ENCODE results near the gene CCDC50.

GRCh38 chr3:191424881-191425280 lies 95.7 kb downstream of the CCDC50 start:
- TF ChIP-seq CTCF (IDR thresholded peaks at IDR 0.05; ENCODE audit: insufficient read depth, low read depth, low read length) (no peak), EZH2 (IDR thresholded peaks at IDR 0.05; ENCODE audit: insufficient read depth, low read length) (no peak)
